Suprapubic skin (tissue), 4 donors: ENCODE data around the gene INPP5E. TPM values are rescaled to one million over a fixed set of nuclear protein-coding genes. Genes with fewer than 3 reads are reported as not detected.

Source experiments
- DNase-seq, 2 donors: peaks; one replicate each; pipeline ENCODE4 v3.0.0-alpha.2; 2019; ENCODE audit warnings: low spot score in 2 of 2
- H3K27ac ChIP-seq: fragments of 200-600 bp; sonication (generic); one replicate; pipeline ENCODE4 v1.5.1; 2019
- H3K27me3 ChIP-seq: fragments of 200-600 bp; sonication (generic); one replicate; pipeline ENCODE4 v1.5.1; 2019
- H3K36me3 ChIP-seq: fragments of 200-600 bp; sonication (generic); one replicate; pipeline ENCODE4 v1.5.1; 2019
- H3K4me1 ChIP-seq: fragments of 200-600 bp; sonication (generic); one replicate; pipeline ENCODE4 v1.5.1; 2019
- H3K4me3 ChIP-seq: fragments of 200-600 bp; sonication (generic); one replicate; pipeline ENCODE4 v1.5.1; 2019; ENCODE audit warnings: mild to moderate bottlenecking
- H3K9me3 ChIP-seq: fragments of 200-600 bp; sonication (generic); one replicate; pipeline ENCODE4 v1.5.1; 2019
- CTCF ChIP-seq, 2 donors: fragments of 200-600 bp in 1 of 2; fragments of 450-650 bp in 1 of 2; sonication (generic) in 1 of 2; IDR thresholded peaks; one replicate each; pipeline ENCODE4 v1.5.1; 2016 to 2019; ENCODE audit warnings: antibody characterized with exemption in 2 of 2, mild to moderate bottlenecking in 1 of 2, moderate library complexity in 1 of 2
- EP300 ChIP-seq: sonication (generic); formaldehyde crosslinking; IDR thresholded peaks from one replicate; pipeline ENCODE4 v1.6.1; 2017; ENCODE audit warnings: antibody characterized with exemption
- POLR2A ChIP-seq, 2 donors: fragments of 450-650 bp; IDR thresholded peaks; one replicate each; pipeline ENCODE4 v1.6.1; 2017; ENCODE audit warnings: antibody characterized with exemption in 2 of 2, mild to moderate bottlenecking in 2 of 2, moderate library complexity in 2 of 2
- POLR2AphosphoS5 ChIP-seq, 3 donors: sonication (generic); formaldehyde crosslinking; IDR thresholded peaks; one replicate each; pipeline ENCODE4 v1.6.1; 2017; ENCODE audit warnings: antibody characterized with exemption in 3 of 3
- WGBS: methylation state at CpG from one replicate; pipeline ENCODE4 v1.1.5; 2018; 5-methylcytosine and 5-hydroxymethylcytosine counted together
- total RNA-seq, 4 donors: library from RNA; depleted of rRNA; stranded (reverse); fragments of >200 nt; gene quantifications; one replicate each; pipeline ENCODE4 v1.1.0, GENCODE V29; 2016

The INPP5E gene
- total RNA-seq, 4 donors from 2014 or later = 9.8 to 20.3 (median 12.9) TPM

GRCh38 chr9:136379891-136380290 is 59.8 kb downstream of the INPP5E start:
- peaks cover 70% of the 10 kb centered on the region for H3K36me3 ChIP-seq
- WGBS = 94% methylated on average over 3 of the region's 11 CpGs
- H3K4me3 ChIP-seq = no peak overlapping the region
- DNase-seq = no peak
- no peaks in the 10 kb centered on the region for H3K27me3 ChIP-seq
- H3K9me3 ChIP-seq = no peaks in the 10 kb centered on the region
- TF ChIP-seq POLR2A (IDR thresholded peaks at IDR 0.05) (no peak), EP300 (no peak), CTCF (IDR thresholded peaks at IDR 0.05) (no peak), POLR2AphosphoS5 (IDR thresholded peaks at IDR 0.05) (no peak)
- no peaks in the 10 kb centered on the region for H3K4me1 ChIP-seq
- no peak overlapping the region for H3K27ac ChIP-seq

- H3K27ac ChIP-seq = no peak overlapping the region
- WGBS = 87% methylated on average over 3 of the region's 11 CpGs
- H3K4me3 ChIP-seq = no peak overlapping the region
- DNase-seq = no peak
- no peaks in the 10 kb centered on the region for H3K4me1 ChIP-seq
- TF ChIP-seq CTCF (IDR thresholded peaks at IDR 0.05) (no peak), EP300 (no peak), POLR2AphosphoS5 (IDR thresholded peaks at IDR 0.05) (no peak), POLR2A (IDR thresholded peaks at IDR 0.05) (no peak)
- no peaks in the 10 kb centered on the region for H3K9me3 ChIP-seq
- peaks cover 65% of the 10 kb centered on the region for H3K36me3 ChIP-seq
- no peaks in the 10 kb centered on the region for H3K27me3 ChIP-seq
Measured at GRCh38 chr9:136379401-136379800, 60.2 kb downstream of the INPP5E start.

GRCh38 chr9:136379003-136379287 is 60.7 kb downstream of the INPP5E start:
- DNase-seq = no peak
- Histone ChIP-seq H3K36me3 (peaks cover 61% of the 10 kb centered on the region), H3K27ac (no peak overlapping the region), H3K9me3 (no peaks in the 10 kb centered on the region), H3K4me1 (peaks cover under 1% of the 10 kb centered on the region), H3K27me3 (no peaks in the 10 kb centered on the region), H3K4me3 (no peak overlapping the region)
- TF ChIP-seq POLR2AphosphoS5 (IDR thresholded peaks at IDR 0.05) (no peak), EP300 (no peak), POLR2A (IDR thresholded peaks at IDR 0.05) (no peak), CTCF (IDR thresholded peaks at IDR 0.05) (no peak)
- WGBS = 92% methylated on average over 8 of the region's 18 CpGs

Other genes starting within 250 kb of the INPP5E start
- under 1 TPM in 2 of 4 donors, not detected in 2; 0.26 TPM for gene LHX3, start 234.7 kb downstream of the INPP5E start, total RNA-seq
- 10 to 100 TPM; 10.2 to 15.8 (median 12.1) TPM for gene QSOX2, start 194.0 kb downstream of the INPP5E start, total RNA-seq
- under 1 TPM in 2 of 4 donors, not detected in 2; 0.13 to 0.45 TPM for gene CCDC187, start 135.8 kb downstream of the INPP5E start, total RNA-seq
- 10 to 100 TPM; 11.5 to 14.6 (median 13.7) TPM for gene GPSM1, start 112.3 kb downstream of the INPP5E start, total RNA-seq
- 10 to 100 TPM; 11.3 to 46.4 (median 37.9) TPM for gene DNLZ, start 76.1 kb downstream of the INPP5E start, total RNA-seq
- 1 to 10 TPM; 2.3 to 7.4 (median 3.3) TPM for gene CARD9, start 66.2 kb downstream of the INPP5E start, total RNA-seq
- 10 to 100 TPM in 2 of 4 donors, 1 to 10 TPM in 2; 6.1 to 11.1 (median 9.8) TPM for gene SNAPC4, start 39.7 kb downstream of the INPP5E start, total RNA-seq
- 10 to 100 TPM; 37.4 to 93.0 (median 49.7) TPM for gene ENTR1, start 29.2 kb downstream of the INPP5E start, total RNA-seq
- 10 to 100 TPM; 44.1 to 65.8 (median 63.5) TPM for gene PMPCA, start 29.2 kb downstream of the INPP5E start, total RNA-seq
- gene SEC16A, start 43.2 kb upstream of the INPP5E start, total RNA-seq = 10 to 100 TPM; 58.0 to 89.3 (median 75.0) TPM
- gene NOTCH1, start 106.2 kb upstream of the INPP5E start, total RNA-seq = 100 to 1,000 TPM in 3 of 4 donors, 10 to 100 TPM in 1; 71.0 to 160 (median 114) TPM
- gene EGFL7, start 223.1 kb upstream of the INPP5E start, total RNA-seq = 10 to 100 TPM; 12.2 to 49.6 (median 28.6) TPM
- gene AGPAT2, start 247.6 kb upstream of the INPP5E start, total RNA-seq = 10 to 100 TPM; 43.5 to 73.2 (median 63.5) TPM